ENCODE data around the gene CYP46A1. TPM values are rescaled to one million over a fixed set of nuclear protein-coding genes. Genes with fewer than 3 reads are reported as not detected.

Gene CYP46A1
- total and polyA plus RNA-seq, 2 donors, result 0.14 to 0.62 TPM

DNA sequence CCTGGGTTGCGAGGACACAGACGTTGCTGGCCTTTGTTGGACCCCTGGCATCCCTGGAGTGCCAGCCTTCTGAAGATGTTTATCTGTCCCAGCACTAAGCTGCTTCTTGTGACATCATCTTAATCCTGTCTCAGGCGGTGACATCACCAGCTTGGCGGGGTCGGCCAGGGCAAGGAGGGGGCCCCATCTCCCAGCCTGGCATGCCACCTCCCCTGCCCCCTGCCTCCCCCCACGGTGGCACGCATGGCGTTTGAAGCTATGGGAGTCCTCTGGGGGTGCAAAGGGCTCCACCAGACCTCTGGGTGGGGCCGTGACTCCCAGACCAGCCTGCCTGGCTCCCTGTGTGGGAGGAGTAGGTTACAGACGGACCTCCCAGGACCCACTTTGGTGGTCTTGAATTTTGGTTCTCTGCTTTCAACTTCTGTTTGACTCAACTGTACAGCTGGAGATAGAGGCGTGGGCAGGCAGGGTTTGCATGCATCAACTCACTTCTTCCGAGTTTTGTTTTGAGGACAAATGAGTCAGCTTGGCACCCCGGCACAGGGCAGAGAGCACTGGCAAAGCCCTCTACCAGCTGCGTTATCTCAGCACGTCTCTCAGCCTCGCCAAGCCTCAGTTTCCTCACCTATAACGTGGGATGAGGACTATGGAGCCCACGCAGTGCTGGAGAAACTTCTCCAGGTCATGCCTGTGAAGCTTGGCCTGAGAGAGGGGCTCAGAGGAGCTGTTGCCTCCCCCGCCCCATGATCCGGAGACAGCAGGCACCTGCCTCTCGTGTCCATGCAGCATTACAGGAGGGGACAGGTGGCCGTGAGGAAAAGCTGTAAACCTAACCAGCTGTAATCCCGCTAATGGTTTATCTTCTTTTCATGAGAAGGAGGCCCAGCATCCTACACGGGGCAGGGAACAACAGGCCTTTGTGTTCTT lies 70.3 kb downstream of the CYP46A1 start:
- H3K4me1 ChIP-seq (ENCODE audit: control insufficient read depth in 2 of 2, insufficient read depth in 2 of 2, low read length in 2 of 2), result peaks cover 0 to 4% of the 10 kb centered on the region in 2 donors
- H3K9me3 ChIP-seq (ENCODE audit: control insufficient read depth in 2 of 2, insufficient read depth in 1 of 2, low read length in 1 of 2), result no peaks in the 10 kb centered on the region
- WGBS, result 91% methylated on average over 24 of the region's 24 CpGs
- no peak for DNase-seq (ENCODE audit: low read depth in 6 of 9, low spot score in 9 of 9)
- H3K36me3 ChIP-seq (ENCODE audit: control insufficient read depth in 2 of 2, insufficient read depth in 2 of 2, low read length in 1 of 2), result no peaks in the 10 kb centered on the region
- H3K27me3 ChIP-seq (ENCODE audit: control insufficient read depth in 2 of 2, insufficient read depth in 1 of 2, low read length in 1 of 2), result peaks cover 7 to 49% of the 10 kb centered on the region in 2 donors
- no peak overlapping the region for H3K4me3 ChIP-seq (ENCODE audit: low read length in 2 of 2)
- H3K27ac ChIP-seq (ENCODE audit: low read depth in 1 of 2, low read length in 1 of 2), result no peak overlapping the region

DNA sequence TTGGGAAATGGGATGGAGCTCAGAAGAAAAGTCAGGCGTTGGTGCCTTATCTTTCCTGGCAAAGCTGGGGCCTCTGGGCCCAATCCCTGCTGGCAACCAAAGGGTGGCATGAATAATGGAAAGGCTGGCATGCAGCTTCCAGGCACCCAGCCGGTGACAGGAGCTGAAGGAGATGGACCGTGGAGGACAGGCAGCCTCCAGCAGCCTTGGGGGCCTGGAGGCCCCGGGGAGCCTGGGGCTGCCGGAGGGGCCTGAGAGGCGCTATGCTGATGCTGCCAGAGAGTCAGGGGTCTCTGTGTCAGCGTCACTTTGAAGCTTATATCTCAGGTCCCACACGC lies 70.9 kb downstream of the CYP46A1 start:
- H3K36me3 ChIP-seq (ENCODE audit: control insufficient read depth in 2 of 2, insufficient read depth in 2 of 2, low read length in 1 of 2), result no peaks in the 10 kb centered on the region
- no peaks in the 10 kb centered on the region for H3K9me3 ChIP-seq (ENCODE audit: control insufficient read depth in 2 of 2, insufficient read depth in 1 of 2, low read length in 1 of 2)
- DNase-seq (ENCODE audit: low read depth in 6 of 9, low spot score in 9 of 9), result no peak
- peaks cover 0 to 4% of the 10 kb centered on the region in 2 donors for H3K4me1 ChIP-seq (ENCODE audit: control insufficient read depth in 2 of 2, insufficient read depth in 2 of 2, low read length in 2 of 2)
- no peak overlapping the region for H3K4me3 ChIP-seq (ENCODE audit: low read length in 2 of 2)
- H3K27me3 ChIP-seq (ENCODE audit: control insufficient read depth in 2 of 2, insufficient read depth in 1 of 2, low read length in 1 of 2), result peaks cover 7 to 49% of the 10 kb centered on the region in 2 donors
- 93% methylated on average over 8 of the region's 8 CpGs for WGBS
- H3K27ac ChIP-seq (ENCODE audit: low read depth in 1 of 2, low read length in 1 of 2), result no peak overlapping the region

DNA sequence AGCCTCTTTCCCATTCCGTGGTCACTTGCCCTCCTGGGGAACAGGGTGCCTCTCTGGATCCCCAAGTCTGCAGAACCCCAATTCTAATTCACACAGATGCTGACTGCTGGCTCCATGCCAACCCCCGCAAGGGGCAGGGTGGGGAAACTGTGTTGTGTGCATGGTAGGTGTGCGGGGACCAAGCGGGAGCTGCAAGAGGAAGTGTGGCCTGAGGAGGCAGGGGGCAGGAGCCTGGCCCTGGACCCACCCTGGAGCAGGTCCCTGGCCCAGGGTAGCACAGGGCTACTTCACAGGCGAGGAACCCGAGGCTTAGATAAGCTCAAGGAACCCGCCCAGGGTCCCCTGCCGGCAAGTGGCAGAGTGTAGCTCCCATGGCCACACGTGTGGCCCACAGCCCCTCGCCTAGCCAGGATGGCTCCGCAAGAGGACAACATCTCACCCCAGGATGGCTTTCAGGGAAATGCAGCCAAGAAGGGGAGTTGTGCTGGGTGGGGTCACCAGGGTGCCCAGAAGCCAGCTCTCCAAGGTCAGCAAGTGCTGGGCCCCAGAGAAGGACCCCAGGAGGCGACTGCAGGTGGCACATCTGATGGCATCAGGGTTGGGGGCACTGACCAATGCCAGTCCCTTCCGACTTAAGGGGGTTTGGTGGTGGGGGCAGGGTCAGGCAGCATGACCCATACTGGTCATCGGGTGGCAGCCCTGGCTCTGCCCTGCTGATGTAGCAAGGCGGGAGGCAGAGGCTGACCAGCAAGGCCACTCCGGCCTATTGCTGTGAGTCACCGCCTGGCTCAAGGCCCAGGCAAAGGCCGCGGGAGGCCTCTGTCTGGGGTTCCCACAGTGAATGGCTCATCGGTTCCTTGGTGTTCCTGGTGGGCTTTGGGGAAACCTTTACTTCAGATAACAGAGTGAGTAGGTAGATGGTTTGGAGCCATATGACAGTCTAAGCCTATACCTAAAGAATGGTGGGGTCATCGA lies 71.8 kb downstream of the CYP46A1 start:
- WGBS, result 88% methylated on average over 21 of the region's 21 CpGs
- H3K4me1 ChIP-seq (ENCODE audit: control insufficient read depth in 2 of 2, insufficient read depth in 2 of 2, low read length in 2 of 2), result peaks cover 0 to 4% of the 10 kb centered on the region in 2 donors
- H3K9me3 ChIP-seq (ENCODE audit: control insufficient read depth in 2 of 2, insufficient read depth in 1 of 2, low read length in 1 of 2), result no peaks in the 10 kb centered on the region
- H3K27me3 ChIP-seq (ENCODE audit: control insufficient read depth in 2 of 2, insufficient read depth in 1 of 2, low read length in 1 of 2), result peaks cover 7 to 45% of the 10 kb centered on the region in 2 donors
- no peak overlapping the region for H3K27ac ChIP-seq (ENCODE audit: low read depth in 1 of 2, low read length in 1 of 2)
- DNase-seq (ENCODE audit: low read depth in 6 of 9, low spot score in 9 of 9), result no peak
- H3K4me3 ChIP-seq (ENCODE audit: low read length in 2 of 2), result no peak overlapping the region
- no peaks in the 10 kb centered on the region for H3K36me3 ChIP-seq (ENCODE audit: control insufficient read depth in 2 of 2, insufficient read depth in 2 of 2, low read length in 1 of 2)

DNA sequence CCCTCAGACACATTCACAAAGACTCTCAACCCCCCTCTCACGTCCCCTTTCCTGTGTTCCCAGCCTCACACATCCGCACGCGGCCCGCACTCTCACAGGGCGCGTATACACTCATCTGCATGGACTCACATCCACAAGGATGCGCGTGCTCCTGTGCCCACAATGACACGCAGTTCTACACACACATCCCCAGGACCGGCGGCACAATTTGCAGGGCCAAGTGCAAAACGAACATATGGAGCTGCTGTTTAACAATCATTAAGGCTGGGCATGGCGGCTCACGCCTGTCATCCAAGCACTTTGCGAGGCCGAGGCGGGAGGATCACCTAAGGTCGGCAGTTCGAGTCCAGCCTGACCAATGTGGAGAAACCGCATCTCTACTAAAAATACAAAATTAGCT lies 72.7 kb downstream of the CYP46A1 start:
- no peak overlapping the region for H3K4me3 ChIP-seq (ENCODE audit: low read length in 2 of 2)
- no peaks in the 10 kb centered on the region for H3K36me3 ChIP-seq (ENCODE audit: control insufficient read depth in 2 of 2, insufficient read depth in 2 of 2, low read length in 1 of 2)
- no peak for DNase-seq (ENCODE audit: low read depth in 6 of 9, low spot score in 9 of 9)
- H3K9me3 ChIP-seq (ENCODE audit: control insufficient read depth in 2 of 2, insufficient read depth in 1 of 2, low read length in 1 of 2), result no peaks in the 10 kb centered on the region
- peaks cover 7 to 36% of the 10 kb centered on the region in 2 donors for H3K27me3 ChIP-seq (ENCODE audit: control insufficient read depth in 2 of 2, insufficient read depth in 1 of 2, low read length in 1 of 2)
- H3K27ac ChIP-seq (ENCODE audit: low read depth in 1 of 2, low read length in 1 of 2), result no peak overlapping the region
- WGBS, result 96% methylated on average over 21 of the region's 21 CpGs
- peaks cover 0 to 4% of the 10 kb centered on the region in 2 donors for H3K4me1 ChIP-seq (ENCODE audit: control insufficient read depth in 2 of 2, insufficient read depth in 2 of 2, low read length in 2 of 2)

DNA sequence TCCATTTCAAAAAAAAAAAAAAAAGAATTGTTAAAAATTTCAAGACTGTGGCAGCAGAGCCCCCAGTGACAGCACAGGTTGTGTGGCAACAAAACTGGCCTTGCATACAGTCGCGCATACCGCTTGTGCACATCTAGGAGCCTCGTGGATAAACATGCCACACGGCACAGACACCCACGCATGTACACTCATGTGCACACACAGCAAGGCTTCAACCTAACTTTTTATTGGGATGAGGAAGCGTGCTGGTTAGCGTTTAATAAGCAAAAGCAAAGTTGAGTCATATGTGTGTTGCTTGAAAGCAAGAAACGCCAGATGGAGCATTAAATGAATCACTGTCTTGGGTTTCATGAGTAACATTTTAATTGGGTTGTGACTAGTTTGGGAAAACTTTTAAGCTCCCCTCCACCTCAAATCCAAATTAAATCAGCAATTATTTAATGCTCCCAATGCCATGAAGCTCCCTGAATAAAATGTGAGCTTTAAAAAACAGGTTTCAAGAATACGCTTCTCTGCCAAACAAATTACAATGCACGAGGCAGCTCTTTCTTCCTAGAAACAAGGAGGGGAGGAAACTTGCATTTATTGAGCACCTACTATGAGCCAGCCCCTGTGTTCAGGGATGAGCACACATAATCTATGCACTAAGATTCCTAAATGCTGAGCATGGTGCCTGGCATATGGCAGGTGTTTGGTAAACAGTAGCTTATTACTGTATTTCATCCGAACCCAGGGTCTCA lies 73.4 kb downstream of the CYP46A1 start:
- Histone ChIP-seq H3K36me3 (ENCODE audit: control insufficient read depth in 2 of 2, insufficient read depth in 2 of 2, low read length in 1 of 2) (no peaks in the 10 kb centered on the region), H3K9me3 (ENCODE audit: control insufficient read depth in 2 of 2, insufficient read depth in 1 of 2, low read length in 1 of 2) (no peaks in the 10 kb centered on the region), H3K27ac (ENCODE audit: low read depth in 1 of 2, low read length in 1 of 2) (no peak overlapping the region), H3K4me1 (ENCODE audit: control insufficient read depth in 2 of 2, insufficient read depth in 2 of 2, low read length in 2 of 2) (peaks cover 0 to 4% of the 10 kb centered on the region in 2 donors), H3K4me3 (ENCODE audit: low read length in 2 of 2) (no peak overlapping the region), H3K27me3 (ENCODE audit: control insufficient read depth in 2 of 2, insufficient read depth in 1 of 2, low read length in 1 of 2) (peaks cover 2 to 29% of the 10 kb centered on the region in 2 donors)
- 96% methylated on average over 12 of the region's 12 CpGs for WGBS
- DNase-seq (ENCODE audit: low read depth in 6 of 9, low spot score in 9 of 9), result no peak

DNA sequence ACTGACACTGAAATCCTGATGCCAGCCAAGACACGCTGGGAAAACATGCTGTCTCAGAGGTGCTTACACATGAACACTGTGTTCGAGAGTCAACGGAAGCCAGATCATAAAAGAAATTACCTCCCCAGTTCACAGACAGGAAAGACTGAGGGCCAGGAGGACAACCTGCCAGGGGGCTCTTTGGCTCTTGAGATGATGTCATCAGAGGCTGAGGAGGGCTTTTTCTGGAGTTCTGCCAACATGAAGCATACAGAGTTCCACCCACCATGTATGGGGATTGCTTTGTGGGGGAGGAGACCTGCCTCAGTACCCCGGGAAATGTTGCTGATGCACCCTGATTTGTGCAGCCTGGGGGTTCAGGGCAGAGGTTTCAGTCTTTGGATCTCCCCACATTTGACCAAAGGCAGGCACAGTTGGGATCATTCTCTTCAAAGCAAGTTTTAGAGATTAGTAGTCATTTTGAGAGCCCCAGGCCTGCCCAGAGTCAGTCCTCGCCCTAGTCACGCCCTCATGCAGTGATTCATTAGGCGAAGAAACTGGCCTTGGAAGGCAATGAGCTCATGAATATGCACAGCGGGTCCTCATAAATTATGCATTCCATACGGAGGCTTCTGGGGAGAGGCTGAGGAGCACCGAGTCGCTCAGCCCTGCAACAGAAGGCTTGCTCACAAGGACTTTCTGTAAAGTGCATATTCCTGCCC lies 74.2 kb downstream of the CYP46A1 start:
- no peak for DNase-seq (ENCODE audit: low read depth in 6 of 9, low spot score in 9 of 9)

DNA sequence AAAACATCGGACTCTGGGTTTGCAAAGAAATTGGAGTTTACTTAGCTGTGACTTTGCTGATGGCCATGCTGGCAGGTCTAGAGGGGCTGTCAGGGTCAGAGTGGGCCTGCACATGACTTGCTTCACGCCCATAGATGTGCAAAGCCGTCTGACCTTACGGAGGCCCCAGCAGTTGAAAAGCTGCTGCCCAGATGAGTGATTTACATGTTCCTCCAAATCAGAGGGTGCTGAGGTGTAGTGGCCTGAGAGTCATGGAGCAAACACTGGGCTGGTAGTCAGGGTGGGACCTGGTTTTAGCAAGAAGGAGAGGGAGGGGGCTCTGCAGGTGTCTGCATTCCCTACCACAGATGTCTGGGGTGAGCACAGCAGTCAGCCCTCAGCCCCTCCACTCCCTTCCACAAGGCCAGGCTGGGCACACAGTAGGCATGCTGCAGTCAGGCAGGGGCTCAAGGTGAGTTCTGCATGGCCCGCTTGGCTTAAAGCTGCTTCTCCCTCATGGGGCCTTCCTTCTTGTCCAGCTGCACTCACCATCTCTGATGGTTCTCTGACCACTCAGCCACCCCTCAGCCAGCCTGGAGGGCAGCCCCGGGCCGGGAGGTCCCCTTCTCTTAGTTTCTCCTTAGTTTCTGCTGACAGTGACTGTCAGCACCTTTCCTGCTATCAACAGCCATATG lies 74.9 kb downstream of the CYP46A1 start:
- no peaks in the 10 kb centered on the region for H3K9me3 ChIP-seq (ENCODE audit: control insufficient read depth in 2 of 2, insufficient read depth in 1 of 2, low read length in 1 of 2)
- H3K27ac ChIP-seq (ENCODE audit: low read depth in 1 of 2, low read length in 1 of 2), result no peak overlapping the region
- H3K36me3 ChIP-seq (ENCODE audit: control insufficient read depth in 2 of 2, insufficient read depth in 2 of 2, low read length in 1 of 2), result no peaks in the 10 kb centered on the region
- H3K4me3 ChIP-seq (ENCODE audit: low read length in 2 of 2), result no peak overlapping the region
- no peak for DNase-seq (ENCODE audit: low read depth in 6 of 9, low spot score in 9 of 9)
- WGBS, result 82% methylated on average over 7 of the region's 7 CpGs
- peaks cover 0 to 15% of the 10 kb centered on the region in 2 donors for H3K27me3 ChIP-seq (ENCODE audit: control insufficient read depth in 2 of 2, insufficient read depth in 1 of 2, low read length in 1 of 2)
- no peaks in the 10 kb centered on the region for H3K4me1 ChIP-seq (ENCODE audit: control insufficient read depth in 2 of 2, insufficient read depth in 2 of 2, low read length in 2 of 2)

More for the DNA sequence above, 74.2 kb downstream of the CYP46A1 start:
- peaks cover 0 to 2% of the 10 kb centered on the region in 2 donors for H3K4me1 ChIP-seq (ENCODE audit: control insufficient read depth in 2 of 2, insufficient read depth in 2 of 2, low read length in 2 of 2)
- no peak overlapping the region for H3K27ac ChIP-seq (ENCODE audit: low read depth in 1 of 2, low read length in 1 of 2)
- 94% methylated on average over 11 of the region's 11 CpGs for WGBS
- no peaks in the 10 kb centered on the region for H3K9me3 ChIP-seq (ENCODE audit: control insufficient read depth in 2 of 2, insufficient read depth in 1 of 2, low read length in 1 of 2)
- no peak overlapping the region for H3K4me3 ChIP-seq (ENCODE audit: low read length in 2 of 2)
- H3K36me3 ChIP-seq (ENCODE audit: control insufficient read depth in 2 of 2, insufficient read depth in 2 of 2, low read length in 1 of 2), result no peaks in the 10 kb centered on the region
- peaks cover 0 to 22% of the 10 kb centered on the region in 2 donors for H3K27me3 ChIP-seq (ENCODE audit: control insufficient read depth in 2 of 2, insufficient read depth in 1 of 2, low read length in 1 of 2)

DNA sequence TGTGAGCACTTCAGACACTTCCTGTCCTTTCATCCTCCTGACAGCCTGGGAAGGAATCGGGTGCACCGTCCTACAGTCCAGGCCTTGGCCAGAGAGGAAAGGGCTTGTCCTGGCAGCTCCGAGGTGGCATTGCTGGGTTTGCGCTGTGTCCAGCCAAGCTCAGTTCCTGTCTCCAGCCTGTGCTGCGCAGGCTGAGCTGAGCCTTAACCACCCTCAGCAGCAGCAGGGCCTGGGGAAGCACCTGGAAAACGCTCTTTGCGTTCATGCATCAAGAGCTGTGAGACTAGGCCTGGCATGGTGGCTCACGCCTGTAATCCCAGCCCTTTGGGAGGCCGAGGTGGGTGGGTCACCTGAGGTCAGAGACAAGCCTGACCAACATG lies 75.4 kb downstream of the CYP46A1 start:
- no peaks in the 10 kb centered on the region for H3K9me3 ChIP-seq (ENCODE audit: control insufficient read depth in 2 of 2, insufficient read depth in 1 of 2, low read length in 1 of 2)
- peaks cover 0 to 10% of the 10 kb centered on the region in 2 donors for H3K27me3 ChIP-seq (ENCODE audit: control insufficient read depth in 2 of 2, insufficient read depth in 1 of 2, low read length in 1 of 2)
- H3K36me3 ChIP-seq (ENCODE audit: control insufficient read depth in 2 of 2, insufficient read depth in 2 of 2, low read length in 1 of 2), result no peaks in the 10 kb centered on the region
- no peak overlapping the region for H3K27ac ChIP-seq (ENCODE audit: low read depth in 1 of 2, low read length in 1 of 2)
- H3K4me1 ChIP-seq (ENCODE audit: control insufficient read depth in 2 of 2, insufficient read depth in 2 of 2, low read length in 2 of 2), result no peaks in the 10 kb centered on the region
- DNase-seq (ENCODE audit: low read depth in 6 of 9, low spot score in 9 of 9), result no peak
- WGBS, result 80% methylated on average over 9 of the region's 9 CpGs
- H3K4me3 ChIP-seq (ENCODE audit: low read length in 2 of 2), result no peak overlapping the region

All from thymus (tissue), 11 donors.